GM18507 (cell line): ENCODE measurements around the gene TRIP4.
A peak's percentile ranks its signal among the peaks of the same experiment; 100 is the strongest.

Experiments used
- DNase-seq: peaks from one replicate; pipeline ENCODE4 v3.0.0; 2011; ENCODE audit warnings: low read depth; ENCODE audit not compliant: insufficient read length; ENCODE audit errors: extremely low spot score
- FAIRE-seq: peaks from 2 replicates; lab custom pipeline; 2011; peaks lifted over from hg19 to GRCh38; lab: Jason Lieb, UNC

TRIP4 gene

DNA sequence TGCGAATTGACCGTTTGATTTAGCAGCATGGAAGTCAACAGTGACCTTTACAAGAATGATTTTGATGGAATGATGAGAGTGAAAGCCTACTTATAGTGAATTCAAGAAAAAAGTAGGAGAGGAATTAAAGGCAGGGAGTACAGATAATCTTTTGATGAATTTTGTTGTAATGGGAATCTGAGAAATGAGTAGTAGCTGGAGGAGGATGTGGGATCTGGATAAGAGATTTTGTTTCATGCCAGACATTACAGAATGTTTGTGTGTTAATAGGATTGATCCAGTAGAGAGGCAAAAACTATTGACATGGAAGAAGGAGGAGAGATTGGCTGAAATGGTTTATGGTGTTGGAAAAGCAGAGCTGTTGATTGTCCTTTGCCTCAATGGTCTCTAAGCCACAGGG is 55.4 kb downstream of the TRIP4 start:
- DNase-seq (no peak), FAIRE-seq (no peak)

DNA sequence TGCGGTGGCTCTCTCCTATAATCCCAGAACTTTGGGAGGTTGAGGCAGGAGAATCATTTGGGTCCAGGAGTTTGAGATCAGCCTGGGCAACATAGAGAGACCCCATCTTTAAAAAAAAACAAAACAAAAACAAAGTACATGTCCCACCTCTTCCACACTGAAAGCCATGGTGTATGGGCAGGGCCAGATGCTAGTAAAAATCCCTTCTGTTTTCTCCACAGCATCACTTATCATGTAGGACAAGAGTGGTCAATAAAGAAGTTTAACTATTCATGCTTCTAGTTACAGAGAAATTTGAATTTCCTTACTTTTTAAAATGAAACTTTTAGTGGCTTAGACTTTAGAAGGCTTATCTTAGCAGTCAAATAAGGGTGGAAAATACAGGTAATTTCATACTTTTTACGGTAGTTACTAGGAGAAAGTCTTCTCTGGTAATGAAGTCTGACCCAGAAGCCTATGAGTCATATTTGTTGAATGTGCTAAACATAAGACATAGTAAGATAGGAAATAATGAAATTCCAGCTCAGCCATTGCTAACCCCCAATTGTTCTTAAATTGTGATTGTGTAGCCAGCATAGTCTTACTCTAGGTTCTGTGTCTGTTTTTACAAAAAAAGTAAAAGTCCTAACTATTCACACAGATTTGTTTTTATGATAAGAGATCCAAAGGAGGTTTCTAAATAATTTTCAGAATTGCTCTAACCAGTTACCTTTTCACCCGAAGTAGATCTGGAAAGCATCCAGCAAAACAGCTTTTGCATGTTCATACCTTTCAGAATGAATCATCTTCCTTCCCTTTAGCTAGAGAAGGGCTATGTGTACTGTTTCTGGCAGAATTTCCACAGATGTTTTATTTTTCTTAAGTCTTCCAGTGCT is 56.3 kb downstream of the TRIP4 start:
- peak; percentile 82 for FAIRE-seq
- DNase-seq: peak; percentile 54

DNA sequence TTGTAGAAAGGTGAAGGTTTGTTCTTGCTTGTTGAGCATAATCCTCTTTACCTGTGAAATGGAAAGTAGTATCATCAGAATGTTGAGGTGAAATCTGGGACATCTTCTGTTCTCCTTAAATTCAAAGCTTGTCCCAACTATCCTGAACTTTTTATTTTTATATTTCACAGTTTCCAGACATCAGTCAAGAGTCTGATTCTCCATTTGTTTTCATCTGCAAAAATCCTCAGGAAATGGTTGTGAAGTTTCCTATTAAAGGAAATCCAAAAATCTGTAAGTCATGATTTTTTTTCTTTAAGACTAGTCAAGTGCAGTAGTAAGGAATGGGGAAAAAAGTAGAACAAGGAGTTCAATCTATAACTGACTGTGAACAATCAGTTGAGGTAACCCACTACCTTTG is 57.2 kb downstream of the TRIP4 start:
- DNase-seq (no peak), FAIRE-seq (no peak)

DNA sequence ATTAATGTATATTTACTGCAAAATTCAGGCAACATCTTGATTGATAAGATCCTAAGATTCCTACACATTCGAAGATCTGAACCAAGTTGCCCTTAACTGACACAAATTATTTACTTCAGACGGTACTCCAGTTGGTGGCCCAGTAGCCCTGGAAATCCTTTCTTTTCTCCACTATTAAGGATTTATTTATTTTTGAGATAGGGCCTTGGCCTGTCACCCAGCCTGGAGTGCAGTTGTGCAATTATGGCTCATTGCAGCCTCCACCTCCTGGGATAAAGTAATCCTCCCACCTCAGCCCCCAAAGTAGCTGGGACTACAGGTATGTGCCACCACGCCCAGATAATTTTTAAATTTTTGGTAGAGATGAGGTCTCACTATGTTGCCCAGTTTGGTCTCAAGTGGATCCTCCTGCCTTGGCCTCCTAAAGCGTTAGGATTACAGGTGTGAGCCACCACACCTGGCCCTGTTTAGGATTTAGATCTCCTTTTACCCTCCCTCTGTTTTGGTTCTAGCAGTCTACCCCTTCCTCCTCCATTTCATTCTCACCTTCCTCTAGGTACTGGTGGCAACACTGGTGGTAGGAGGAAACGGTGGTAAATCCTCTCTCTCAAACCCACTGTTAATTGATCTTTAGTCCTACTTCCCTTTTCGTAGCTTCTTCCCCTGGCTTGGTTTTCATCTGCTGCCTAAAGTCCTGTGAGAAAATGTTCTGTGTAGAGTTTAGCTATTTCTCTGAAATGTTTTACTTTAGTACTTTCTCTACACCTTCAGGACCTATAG is 60.1 kb downstream of the TRIP4 start:
- DNase-seq (no peak), FAIRE-seq (peak; percentile 89)

DNA sequence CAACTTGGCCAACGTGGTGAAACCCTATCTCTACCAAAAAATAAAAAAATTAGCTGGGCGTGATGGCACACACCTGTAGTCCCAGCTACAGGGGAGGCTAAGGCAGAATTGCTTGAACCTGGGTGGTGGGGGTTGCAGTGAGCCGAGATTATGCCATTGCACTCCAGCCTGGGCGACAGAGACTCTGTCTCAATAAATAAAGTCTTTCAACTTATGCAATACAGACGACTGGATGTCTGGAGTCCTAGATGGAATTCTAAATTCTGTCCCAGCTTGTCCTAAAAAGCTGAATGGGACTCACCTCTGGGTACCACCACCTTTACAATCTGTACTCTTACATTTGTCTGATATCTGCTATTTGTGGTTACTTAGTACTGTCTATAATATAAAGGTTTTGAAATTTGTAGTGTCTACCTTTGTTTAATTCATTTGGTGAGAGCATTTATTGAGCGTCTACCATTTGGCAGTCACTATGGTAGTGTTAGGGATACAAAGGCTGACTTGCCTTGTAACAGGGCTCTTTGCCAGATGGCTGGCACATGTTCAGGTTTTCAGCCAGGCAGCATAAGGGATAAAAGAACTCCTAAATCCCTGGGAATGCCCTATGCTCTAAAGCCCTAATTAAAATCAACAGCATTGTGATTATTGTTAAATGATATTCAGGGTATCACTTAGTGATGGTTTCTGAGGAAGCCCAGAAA is 65.5 kb downstream of the TRIP4 start:
- no peak for FAIRE-seq
- no peak for DNase-seq

DNA sequence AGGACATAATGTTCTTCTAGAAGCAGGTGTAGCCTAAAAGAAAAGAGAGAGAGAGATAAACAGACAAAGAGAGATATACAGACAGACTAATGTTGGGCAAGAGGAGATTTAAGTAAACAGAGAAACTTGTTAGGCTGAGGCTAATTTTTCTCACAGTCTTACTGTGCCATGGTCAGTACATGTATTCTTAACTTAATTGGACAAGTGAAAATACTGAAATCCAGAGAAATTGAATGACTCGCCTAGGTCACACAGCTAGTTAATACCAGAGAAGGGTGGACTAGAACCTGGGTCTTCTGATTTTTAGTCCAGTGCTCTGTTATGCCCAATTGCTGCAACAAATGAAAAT is 66.0 kb downstream of the TRIP4 start:
- no peak for FAIRE-seq
- DNase-seq: no peak

DNA sequence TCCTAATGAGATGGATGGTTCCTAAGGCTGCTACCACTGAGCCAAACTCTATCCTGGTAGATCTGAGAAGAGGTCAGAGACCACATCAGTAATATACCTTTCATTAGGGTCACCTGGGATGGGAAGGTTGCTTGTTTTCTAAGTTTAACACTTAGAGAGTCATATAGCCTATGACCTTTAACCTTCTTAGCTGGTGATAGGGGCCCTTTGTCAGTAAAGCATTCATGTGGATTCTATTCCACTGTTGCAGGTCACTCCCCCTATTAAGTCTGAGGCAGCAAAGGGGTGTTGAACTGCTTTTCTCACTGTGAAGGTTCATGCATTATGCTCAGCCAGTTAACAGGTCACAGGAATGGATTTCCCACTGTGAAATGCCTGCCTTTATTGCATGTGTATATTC is 66.6 kb downstream of the TRIP4 start:
- DNase-seq: no peak
- no peak for FAIRE-seq

DNA sequence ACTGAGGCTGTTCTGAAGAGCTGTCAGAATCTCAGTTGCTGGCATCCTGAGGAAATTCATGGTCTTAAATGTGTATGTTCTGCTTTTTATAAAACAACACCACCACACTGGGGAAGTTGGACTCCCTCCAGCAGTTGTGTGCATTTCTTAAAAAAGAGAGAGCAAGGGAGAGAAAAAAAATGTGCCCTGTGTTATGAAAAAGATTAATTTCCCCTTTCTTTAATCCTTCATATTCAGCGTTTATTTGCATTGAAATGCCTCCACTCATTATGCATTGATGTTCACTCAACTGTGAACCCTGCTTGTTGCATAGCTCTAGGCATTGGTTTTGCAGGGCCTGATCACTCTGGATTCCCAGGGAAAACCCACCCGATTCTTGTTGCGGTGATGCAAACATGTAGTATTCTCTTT is 68.3 kb downstream of the TRIP4 start:
- DNase-seq: no peak
- peak; percentile 5 for FAIRE-seq

DNA sequence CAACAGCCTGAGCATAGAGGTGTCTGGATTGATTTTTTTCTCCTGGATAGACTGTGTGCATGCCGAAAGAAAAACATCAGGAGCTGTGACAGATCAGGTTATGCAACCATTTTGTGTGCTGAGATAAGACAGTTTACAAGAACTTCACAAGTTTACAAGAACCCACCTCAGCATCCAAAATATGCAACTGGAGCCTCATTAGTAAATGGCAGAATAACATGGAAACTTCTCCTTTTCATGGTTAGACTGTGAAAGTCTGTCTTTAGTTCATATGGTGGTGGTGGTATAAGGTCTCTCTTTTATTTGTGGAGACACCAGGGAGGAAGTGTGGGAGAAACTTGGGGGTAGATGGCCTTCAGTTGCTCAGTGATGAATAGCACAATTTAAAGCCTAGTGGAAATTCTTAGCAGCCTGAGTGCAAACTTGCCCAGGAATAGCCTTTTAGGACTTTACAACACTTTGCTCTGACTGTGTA is 69.0 kb downstream of the TRIP4 start:
- DNase-seq: no peak
- no peak for FAIRE-seq

DNA sequence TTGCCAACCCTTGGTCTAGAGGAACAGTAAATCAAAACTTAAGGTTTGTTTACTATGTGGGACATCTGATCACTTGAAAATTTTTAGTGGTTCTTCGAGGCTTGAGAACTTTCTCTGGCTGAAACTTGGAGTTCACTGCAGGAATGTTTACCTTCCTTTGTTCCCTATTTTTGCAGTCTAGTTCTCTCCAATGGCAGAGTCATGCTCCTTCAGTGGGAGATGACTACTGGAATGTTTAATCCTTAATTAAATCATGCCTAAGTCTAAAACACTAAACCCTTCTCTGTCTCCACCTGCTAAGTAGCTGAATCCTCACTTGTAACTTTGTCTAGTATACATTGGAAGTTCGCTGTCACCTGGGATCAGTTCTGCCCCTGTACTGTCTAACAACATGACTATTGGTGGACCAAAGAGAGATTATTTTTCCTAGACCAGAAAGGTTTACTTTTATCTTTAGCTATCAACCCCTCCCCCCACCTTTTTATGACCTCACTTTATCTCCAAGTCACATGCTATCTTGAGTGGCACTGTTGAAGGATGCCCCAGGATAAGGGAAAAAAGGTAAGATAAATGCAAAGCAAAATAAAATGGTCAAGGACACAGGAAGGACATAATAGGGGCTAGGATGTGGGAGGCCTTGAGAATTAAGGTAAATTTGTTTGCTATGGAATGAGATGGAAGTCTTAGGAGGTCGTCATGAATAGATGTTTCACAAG is 71.6 kb downstream of the TRIP4 start:
- DNase-seq (no peak), FAIRE-seq (no peak)

DNA sequence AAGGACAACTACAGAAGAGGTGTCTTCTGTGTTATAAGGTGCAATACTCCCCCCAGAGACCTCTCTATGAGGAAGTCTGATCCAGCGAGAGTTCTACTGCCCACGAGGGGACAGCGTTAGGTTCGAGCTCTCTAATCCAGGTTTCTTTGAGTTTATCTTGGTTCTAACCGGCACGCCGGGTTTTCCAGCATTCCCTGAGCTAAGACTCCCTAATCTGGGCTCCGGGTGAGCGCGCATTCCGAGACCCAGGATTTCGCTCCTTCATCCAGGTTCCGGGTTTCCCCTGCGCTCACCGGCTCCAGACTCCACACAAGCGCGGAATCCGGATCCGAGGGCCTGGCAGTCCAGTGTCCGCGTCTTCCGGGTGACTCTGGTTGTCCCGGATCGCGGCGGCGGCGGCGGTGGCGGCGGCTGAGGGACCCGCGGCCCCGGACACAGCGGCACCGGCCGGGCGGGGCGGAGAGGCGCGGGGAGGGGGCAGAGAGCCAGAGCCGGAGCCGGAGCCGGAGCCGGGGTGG is 72.6 kb downstream of the TRIP4 start, which contains the start of gene ZNF609:
TSS of gene ZNF609 (plus strand) at position 373 of the 518 bp plus-strand sequence. CDS start 38,842 bp downstream, outside the sequence.
- peak; percentile 29 for FAIRE-seq
- DNase-seq: peak; percentile 75

DNA sequence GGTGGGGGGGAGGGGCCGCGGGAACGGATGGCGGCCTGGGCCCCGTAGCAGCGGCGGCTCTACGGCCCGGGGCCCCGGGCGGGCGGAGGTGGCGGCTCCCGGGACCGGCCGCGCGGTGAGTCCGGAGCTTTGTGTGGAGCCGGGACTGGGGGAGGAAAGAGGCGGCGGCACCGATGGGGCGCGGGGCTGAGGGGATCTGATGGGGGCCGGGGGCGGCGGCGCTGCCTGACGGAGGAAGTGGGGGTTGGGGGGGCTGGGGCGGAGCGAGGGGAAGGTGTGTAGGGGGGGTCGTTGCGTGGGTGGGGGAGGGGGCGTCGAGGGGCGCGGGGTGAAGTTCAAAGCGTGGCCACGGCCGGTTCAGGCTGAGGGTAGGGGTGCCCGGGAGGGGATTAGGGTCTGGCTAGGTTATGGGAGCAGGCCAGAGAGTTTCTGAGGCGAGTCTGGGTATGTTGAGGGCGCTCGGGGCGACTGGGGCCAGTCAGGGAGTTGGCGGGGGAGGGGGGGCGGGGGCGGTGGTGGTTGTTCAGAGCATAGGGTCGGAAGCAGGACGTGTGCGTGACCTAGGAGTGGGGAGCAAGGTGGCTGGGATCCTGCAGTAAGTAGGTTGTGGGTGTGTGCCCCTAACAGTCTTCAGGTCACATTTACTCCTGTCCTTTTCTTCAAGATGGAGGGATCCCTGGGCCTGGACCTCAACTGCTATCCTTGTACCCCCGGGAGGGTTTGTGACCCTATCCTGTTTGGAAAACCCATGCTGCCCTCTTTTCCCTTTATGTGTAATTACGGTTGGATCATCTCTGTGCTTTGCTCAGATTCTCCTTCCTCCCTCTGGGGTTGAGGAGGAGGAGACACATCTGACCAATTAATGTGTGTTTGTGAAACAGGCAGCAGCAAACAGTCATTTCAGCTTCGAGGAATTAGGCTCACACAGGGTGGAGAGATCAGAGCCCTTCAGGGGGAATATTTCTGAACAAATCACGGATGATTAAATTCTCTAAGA is 73.4 kb downstream of the TRIP4 start:
- FAIRE-seq (peak; percentile 89), DNase-seq (peak; percentile 26)

DNA sequence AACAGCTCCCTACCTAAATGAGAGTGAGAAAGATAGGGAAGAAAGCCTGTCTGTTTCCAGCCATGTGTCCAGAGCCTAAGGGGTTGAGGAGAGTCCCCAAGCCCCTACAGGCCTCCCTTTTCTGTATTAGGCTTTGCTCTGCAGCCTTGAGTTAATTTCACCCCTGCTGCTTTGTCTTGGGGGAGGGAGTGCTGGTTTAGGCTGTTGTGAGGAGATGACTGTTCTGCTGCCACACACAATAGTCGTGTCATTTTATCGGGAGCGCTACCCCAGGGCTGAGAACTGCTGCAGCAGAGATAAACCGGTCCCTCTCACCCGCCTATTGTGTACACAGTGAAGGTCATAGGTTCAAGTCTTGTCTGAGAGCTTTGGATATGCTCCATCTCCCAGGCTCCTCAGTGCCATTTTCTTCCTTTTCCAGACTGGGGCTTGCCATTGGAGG is 74.1 kb downstream of the TRIP4 start:
- DNase-seq: no peak
- no peak for FAIRE-seq

DNA sequence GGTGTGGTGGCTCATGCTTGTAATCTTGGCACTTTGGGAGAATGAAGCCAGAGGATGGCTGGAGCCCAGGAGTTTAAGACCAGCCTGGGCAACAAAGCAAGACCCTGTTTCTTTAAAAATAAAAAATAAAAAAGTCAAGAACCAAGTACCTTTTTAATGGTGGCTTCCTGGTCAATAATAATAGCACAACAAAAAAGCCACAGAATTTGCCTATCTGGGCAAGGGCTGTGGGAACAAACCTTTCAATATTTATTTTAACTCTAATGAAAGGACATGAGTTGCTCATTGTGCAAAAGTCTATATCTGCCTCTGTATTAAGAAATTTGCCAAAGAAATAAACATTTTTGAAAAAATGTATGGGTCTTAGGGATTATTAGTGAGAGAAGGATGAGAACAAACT is 74.9 kb downstream of the TRIP4 start:
- no peak for DNase-seq
- FAIRE-seq: no peak

DNA sequence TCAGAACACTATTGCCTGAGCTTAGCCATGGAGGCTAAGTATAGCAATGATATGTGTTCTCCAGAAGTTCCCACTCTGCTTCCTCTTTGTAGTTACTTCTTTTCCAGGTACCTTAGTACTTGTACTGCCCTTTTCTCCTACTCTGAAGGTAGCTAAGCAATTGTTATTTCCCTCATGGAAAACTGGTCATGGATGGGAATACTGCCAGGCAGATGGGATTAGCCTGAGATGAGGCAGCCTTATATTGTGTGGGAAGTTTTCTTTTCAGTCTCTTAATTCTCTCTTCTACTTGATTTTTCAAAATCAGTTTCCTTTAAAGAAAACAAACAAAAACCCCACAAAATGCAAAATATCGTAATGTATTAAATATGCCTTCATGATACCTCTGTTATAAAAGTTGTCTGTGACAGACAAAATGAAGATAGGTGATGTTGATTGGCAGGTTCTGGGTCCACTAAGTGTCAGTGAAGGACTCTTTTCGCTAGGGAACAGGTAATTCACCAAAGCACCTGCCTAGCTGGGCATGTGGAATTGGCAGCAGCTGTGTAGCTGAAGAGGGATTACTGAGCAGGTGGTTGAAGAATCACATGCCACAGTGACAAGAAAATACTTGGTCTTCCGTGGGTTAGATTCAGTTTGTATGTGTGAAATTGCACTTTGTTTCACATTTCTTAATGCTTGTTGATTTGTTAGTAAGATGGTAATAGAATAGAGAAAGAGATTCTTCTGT is 76.8 kb downstream of the TRIP4 start:
- peak; percentile 5 for FAIRE-seq
- no peak for DNase-seq

DNA sequence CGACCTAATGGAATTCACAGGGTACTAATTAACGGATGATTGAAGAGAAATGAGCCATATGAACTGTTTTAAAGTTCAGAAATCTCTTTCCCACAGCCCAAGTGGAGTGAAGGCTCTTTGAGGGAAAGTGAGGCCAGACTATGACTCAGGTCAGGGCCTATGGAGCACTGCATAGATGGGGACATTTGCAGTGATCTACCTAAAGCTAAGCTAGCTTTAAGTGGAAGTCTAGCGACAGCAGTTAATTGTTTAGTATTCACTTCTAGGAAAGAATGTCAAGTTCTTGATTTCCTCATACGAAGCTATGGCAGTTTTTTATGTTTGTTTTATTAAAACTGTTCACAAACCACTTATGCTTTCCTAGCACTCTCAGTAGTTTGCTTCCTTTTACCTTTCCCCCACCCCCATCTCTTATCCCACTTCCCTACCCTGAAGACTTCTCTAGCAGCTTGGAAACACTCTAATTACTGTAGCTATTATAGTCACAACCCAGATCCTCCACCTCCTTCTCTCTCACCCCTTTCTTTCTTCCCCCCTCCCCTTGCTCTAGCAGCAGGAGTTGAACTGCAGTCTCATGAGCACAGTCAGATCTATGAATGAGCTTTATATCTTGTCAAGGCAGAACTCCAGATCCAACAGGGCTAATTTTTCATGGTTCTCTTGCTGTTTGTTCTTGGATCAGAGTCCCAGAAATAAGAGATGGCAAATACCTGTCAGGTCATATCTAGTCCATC is 78.9 kb downstream of the TRIP4 start:
- no peak for FAIRE-seq
- DNase-seq: no peak

DNA sequence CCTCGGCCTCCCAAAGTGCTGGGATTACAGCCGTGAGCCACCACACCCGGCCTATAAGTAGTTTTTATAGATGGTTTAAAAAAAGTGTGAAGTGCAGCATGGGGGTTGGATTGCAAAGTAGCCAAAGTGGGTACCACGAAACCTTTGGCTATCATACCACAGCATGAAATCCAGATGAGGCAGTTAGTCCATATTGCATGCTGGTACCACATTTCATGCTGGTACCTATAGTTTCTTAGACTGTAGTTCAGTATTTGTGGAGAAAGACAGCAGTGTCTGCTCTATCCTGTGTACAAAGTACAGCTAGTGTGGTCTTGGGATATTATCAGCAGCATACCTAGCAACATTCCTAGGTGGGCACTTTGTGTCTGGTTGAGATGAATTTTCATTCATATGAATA is 84.5 kb downstream of the TRIP4 start:
- FAIRE-seq: no peak

More for the DNA sequence above, 84.5 kb downstream of the TRIP4 start:
- DNase-seq: no peak
